Mammary epithelial cell (primary cell): ENCODE measurements around the gene PROM1.

Source experiments
- EZH2 ChIP-seq: IDR thresholded peaks from 2 replicates; pipeline ENCODE4 v1.6.1; 2012; ENCODE audit warnings: low read length, inconsistent platforms, borderline replicate concordance
- TF ChIP-seq, protein P1 (sequence below), 2 donors: IDR thresholded peaks in 1 of 2; conservative IDR thresholded peaks in 1 of 2; 2 replicates each; pipeline ENCODE4 v1.5.1; 2011 to 2012; ENCODE audit warnings: inconsistent platforms in 2 of 2, low read length in 2 of 2, mild to moderate bottlenecking in 2 of 2, control low read depth in 1 of 2, low read depth in 1 of 2; ENCODE audit not compliant: insufficient read depth in 1 of 2; ENCODE audit errors: extremely low read depth in 1 of 2

DNA sequence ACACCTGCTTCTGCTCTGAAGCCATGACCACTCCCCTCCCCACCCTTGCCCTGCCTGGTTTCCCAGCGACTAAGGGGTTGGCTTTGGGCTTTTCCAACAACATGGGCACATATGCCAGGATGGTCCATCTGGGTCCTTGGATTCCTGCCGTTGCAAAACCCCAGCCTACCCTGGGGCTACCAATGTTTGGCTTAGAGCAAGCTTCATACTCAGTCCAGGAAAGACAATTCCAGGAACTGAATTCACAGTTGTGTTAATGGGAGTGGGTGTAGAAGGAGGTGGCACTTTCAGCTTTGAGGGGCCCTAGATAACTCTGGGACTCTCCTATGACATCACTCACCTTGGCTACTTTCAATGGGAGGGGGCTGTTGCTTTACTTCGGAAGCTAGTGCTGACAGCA is 154.3 kb downstream of the PROM1 start:
- TF ChIP-seq, protein P1, sequence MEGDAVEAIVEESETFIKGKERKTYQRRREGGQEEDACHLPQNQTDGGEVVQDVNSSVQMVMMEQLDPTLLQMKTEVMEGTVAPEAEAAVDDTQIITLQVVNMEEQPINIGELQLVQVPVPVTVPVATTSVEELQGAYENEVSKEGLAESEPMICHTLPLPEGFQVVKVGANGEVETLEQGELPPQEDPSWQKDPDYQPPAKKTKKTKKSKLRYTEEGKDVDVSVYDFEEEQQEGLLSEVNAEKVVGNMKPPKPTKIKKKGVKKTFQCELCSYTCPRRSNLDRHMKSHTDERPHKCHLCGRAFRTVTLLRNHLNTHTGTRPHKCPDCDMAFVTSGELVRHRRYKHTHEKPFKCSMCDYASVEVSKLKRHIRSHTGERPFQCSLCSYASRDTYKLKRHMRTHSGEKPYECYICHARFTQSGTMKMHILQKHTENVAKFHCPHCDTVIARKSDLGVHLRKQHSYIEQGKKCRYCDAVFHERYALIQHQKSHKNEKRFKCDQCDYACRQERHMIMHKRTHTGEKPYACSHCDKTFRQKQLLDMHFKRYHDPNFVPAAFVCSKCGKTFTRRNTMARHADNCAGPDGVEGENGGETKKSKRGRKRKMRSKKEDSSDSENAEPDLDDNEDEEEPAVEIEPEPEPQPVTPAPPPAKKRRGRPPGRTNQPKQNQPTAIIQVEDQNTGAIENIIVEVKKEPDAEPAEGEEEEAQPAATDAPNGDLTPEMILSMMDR (conservative IDR thresholded peaks at IDR 0.05 in 1 of 2, IDR thresholded peaks at IDR 0.05 in 1 of 2; ENCODE audit: extremely low read depth in 1 of 2, insufficient read depth in 1 of 2, low read depth in 1 of 2, low read length in 2 of 2), result no peak
- no peak for TF ChIP-seq EZH2
